DMS153 (cell line): ENCODE measurements around the gene EPS8.
A peak's percentile ranks its signal among the peaks of the same experiment; 100 is the strongest.
"Not testable (repeated sequence)": the region's sequence is repeated elsewhere in the genome, so short reads cannot be mapped to it uniquely, and the experiment has no call there.

ENCODE experiments used
- DNase-seq: peaks from one replicate; lab custom pipeline; 2025; lab: John Stamatoyannopoulos, UW

Gene EPS8

DNA sequence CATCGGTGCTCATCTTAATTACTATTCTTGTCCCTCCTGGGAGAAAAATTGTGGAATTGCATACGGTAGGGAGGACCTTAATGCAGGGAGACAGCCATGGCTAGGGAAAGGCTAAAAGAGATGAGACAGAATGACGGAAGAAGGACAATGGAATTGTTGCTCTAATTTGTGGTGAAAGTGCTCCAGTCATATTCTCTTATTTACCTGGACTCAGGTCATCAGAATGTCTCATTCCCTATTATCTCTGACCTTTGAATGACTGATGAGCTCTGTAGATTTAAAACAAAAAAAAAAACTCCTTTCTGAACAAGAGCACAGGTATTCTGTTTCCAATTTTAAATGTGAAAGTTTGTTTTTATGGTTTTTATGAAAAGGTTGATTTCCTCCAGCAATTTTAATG, 8.6 kb upstream of the EPS8 start:
- DNase-seq: no peak

DNA sequence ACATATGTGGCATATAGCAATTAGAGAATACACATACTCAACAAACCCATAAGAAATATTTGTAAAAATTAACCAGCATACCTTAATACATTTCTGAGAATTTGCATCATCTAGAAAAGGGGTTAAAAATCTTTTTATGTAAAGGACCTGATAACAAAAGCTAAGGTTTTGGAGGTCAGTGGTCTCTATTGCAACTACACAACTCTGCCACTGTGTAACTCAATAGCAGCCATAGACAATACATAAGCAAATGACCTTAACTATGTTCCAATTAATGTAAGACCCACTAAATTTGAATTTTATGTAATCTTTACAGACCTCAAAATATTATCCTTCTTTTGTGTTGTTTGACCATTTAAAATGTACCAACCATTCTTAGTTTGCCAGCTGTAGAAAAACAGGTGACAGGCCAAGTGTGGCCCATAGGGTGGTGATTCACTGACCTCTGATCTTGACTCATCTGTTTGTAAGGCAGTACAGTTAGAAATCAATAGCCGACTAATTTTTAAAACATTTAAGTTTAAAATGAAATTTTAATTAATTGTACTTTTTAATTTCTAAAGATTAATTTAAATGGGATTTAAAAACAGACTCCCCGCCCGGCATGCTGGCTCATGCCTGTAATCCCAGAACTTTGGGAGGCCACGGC, 7.4 kb upstream of the EPS8 start:
- no peak for DNase-seq

DNA sequence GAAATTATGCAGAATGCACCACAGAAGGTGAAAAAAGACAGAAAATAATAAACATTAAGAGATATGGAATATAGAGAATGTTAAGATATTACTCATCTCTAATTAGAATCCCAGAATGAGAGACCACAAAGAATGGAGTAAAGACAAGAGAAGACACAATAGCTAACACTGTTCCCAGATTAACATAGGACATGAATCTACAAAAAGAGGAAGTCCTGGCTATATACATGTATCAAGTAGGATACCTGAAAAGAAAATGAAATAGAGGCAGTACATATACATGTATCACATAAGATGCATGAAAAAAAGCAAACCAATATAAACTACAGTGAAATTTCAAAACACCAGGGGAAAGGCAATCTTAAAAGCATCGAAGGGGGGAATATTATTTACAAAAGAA, 5.6 kb upstream of the EPS8 start:
- DNase-seq: no peak

DNA sequence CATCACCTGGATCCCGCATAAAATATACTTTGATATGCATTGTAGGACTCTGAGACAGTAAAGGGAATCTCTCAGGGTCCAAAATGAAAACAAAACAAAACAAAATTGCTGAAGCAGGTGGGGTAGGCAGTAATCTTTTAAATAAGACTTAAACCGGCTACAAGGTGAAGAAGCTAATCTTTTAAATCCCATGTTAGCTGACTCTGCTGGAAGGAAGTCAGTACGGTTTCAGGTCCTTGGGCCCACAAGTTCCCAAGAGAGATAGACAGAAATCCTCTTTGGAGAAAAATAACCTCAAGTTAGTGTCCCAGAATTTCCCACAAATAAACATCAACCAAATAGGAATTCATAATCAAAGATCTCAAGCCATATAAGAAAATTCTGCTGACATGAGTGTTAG, 5.0 kb upstream of the EPS8 start:
- no peak for DNase-seq

DNA sequence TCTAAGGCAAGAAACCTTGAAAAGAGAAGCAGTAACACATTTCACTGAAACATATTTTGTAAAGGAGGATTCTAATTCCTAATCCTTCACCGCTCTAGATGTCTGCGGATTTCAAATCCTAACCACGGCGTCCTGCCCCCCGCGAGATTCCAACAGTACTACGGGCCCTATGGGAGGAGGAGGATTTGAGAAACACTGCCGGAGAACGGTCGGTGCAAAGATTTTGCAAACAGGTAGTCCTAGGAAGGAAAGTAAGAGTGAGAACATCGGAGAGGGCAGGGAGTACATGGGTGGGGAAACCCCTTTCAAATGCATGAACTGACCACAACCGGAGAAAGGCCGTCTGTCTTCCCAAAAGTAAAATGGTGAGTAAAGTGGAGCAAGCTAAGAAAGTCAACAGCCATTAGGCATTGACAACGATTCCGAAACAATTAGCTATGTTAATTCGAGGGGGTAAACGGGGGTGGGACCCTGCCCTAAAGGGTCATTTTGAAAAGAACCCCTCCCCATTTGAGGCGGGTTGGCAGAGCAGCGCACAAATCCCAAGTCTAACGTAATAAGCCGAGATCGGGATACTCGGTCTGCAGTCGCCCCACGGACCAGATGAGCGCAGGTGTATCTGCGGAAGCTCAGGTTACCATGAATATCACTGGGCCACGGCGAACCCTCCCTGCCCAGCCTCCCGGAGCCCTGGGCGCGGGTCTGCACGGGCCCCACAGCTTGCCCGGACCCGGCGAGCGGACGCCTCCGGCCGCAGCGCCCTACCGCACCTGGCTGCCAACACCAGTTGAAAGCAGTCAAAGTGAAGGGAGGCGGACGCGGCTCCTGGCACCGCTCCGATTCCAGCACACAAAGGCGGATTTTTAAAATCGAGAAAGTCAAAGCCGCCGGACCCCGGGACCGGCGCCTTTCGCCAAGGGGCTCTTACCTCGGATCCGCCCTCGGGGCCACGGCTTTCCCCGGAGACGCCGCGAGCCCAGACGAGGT, 662 bp downstream of the EPS8 start:
- DNase-seq: peak; percentile 38

DNA sequence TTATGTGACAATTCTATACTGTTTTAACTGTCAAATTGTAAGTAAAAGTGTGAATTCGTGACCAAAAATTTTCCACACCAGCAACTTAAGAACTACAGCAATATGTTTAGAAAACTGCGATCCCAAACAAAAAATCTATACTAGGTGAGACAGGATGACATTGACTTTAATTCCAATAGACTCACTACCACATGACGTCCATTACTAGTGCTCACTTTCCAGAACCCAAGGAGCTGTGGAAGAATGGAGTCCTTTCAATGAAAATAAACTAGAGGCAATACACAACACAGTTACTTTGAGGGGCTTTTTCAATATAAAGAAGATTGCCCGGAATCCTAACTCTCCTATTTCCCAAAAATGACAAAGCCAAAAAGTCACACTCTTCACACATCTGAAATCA, 1.4 kb downstream of the EPS8 start:
- no peak for DNase-seq

DNA sequence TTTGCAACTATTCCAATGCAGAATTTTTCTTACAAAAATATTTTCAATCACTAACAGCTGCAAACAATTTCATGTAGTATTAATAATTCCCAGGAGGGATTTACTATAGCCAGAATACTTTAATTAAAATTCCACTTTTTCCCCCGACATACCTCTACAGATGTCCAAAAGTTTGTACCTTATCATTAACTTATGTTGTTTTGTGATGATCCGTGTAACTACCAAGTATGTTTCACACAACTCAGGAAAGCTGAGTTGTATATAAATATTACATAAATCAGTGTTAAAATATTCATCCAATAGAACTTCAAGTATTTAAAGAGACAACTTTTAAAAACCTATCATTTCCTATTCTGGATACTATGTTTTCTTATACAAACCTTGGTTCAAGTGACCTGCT, 2.4 kb downstream of the EPS8 start:
- no peak for DNase-seq

DNA sequence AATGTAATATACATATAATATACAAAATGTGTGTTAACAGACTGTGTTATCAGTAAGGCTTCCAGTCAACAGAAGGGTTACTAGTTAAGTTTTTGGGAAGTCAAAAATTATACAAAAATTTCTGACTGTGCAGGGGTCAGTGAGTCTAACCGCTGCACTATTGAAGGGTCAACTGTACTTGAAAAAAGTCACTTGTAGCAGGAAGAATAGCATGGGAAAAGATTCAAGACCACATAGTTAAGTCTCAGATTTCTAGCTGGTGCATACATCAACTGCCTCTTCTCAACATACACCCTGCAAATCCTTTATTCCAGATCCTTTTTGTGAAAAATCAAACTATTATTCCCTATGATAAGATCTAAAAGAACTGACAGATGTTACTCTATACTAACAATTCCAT, 5.9 kb downstream of the EPS8 start:
- DNase-seq: no peak

DNA sequence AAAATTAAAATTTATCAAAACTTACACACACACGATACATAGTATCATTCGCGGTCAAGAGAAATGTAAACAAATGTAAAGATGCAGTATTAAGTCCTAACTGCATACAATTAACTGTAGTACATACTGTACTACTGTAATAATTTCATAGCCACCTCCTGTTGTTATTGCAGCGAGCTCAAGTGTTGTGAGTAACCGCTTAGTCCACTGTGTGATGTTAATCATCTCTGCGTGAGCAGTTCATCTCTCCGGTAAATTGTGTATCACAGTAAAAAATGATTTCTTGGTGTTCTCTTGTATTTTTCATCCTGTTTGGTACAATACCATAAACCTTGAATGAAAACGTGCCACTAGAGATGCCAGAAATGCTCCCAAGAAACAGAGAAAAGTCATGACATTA, 6.5 kb downstream of the EPS8 start:
- no peak for DNase-seq

DNA sequence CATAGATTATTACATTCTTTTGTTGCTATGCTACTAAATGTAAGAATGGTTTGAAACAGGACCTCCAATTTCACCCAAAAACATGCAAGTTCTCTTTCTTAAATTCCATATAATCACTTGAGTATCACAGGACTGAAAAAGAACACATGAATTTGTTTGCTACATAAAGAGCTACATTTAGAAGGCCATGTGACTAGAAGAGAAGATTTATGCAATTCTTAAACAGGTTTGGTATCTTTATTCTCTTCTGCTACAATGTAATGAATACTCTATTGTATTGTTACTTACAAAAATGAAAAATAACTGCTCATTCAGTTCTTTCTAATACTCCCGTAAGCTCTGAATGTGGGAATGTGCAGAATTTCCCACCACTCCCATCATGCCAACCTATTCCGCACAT, 9.3 kb downstream of the EPS8 start:
- DNase-seq: no peak

DNA sequence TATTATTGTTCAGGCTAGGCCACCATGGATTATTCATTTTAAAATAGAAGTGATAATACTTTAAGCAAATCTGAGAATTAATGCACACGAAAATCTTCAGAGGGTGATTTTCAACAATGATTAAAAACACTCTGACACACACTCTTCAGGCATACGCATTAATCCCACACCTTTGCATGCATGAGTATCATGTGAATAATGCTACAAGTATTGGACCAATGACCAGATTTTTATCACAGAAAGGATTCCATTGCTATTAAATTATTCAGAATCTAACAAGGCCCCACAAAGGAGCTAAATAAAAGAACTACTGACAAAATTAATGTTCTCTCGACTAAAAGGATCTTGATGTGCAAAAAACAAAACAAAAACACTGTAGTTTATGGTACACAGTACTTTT, 11.1 kb downstream of the EPS8 start:
- no peak for DNase-seq

DNA sequence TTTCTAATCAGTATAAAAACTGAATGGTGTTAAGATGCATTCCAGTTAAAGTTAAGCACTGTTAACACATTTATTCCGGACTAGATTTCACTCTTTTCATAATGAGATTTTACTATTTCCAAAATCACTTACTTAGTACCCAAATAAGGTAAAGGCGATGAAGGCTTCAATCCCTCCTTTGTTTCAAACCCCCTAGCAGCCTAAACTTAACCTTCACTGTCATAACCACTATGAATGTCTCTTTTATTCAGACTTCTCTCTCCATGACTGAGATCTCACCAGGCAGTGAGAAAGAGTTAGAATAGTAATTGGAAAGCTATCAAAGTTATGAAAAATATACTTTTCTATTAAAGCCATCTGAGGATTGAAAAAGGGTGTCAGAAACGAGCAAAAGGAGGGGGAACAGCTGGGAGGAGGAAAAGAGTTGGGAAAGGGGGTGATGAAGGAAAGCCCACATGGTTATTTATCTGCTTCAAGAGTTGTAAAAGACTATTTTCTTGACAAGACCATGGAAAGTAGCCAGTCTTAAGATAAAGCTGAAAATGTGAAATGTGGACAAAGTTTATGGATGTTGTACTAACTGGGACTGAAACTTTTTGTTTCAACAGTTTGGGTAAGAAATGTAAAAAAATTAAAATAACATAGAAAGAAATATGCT, 11.7 kb downstream of the EPS8 start:
- DNase-seq: no peak

DNA sequence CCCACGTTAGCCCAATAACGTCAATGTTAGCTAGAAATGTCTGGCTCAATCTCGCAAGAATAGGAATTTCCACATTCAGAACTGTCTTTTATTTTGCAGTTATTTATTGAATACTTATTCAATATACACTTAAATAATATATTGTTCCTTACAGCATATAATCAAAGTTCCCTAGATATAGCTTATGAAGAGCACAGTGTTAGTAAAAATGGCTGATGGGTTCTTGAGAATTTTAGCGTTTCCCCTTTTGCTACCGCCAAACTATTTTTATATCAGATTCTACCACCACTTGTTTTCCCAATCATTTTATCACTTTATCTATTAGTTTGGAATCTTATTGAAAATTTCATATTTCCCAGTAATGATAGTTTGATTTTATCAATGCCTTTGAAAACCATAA, 12.7 kb downstream of the EPS8 start:
- DNase-seq: no peak

DNA sequence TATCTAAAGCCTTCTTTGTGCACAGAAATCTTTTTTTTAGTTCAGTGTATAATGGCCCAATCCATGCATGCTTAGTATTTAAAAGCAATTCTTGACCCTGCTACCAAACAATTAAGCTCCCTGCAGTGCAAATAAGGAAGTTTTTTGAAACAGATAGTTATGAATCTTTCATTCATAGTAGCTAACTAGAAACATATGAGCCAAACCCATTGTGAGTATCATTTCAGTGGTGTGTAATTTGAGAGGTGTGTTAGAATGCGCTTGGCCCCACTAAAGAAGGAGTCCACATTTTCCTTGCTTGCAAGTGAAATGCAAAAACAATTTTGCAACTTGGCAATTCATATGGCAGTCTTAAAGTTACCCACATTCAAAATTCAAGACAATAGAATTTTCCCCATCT, 14.4 kb downstream of the EPS8 start:
- DNase-seq: no peak

DNA sequence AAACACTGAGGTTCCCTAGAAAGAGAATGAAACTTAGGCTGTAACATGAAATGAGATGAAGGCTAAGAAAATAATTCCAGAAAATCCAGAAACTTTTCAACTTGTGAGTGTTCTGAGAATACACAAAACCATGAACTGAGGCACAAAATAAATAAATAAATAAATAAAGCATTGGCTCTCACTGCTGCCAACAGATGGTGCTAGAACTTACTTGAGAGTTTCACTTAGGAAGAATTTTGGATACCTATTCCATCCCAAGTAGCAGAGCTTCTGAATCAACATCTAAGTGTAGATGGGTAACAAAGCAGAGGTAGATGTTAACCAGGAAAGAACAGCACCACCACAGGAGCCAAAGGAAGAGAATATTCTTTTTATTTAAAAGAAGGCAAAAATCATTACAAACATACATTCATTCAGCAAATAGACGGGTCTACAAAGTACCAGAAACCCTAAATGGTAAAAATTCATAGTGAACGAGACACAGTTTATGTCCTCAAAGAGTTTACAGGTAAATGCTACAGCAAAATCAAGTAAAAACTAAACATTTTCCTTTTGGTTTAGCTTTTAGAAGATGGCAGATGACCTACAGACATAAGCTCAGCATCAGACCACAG, 16.7 kb downstream of the EPS8 start:
- DNase-seq: no peak

DNA sequence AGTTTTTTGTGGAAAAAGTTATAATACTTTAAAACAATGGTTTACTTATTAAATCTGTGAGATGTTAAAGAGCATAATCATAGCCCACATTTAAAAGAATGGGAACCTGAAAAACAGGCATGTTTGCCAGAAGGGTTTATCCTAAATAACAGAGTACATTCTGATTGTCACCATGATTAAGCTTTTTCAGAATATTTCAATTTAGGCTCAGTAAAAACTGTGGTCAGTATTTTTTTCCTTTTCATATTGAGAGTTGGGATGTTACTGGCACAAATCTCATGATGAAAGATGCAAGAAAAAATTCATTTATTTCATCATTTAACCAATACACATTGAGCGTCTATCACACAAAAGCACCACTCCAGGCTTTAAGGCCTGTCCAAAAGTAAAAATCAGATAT, 18.6 kb downstream of the EPS8 start:
- DNase-seq: no peak

DNA sequence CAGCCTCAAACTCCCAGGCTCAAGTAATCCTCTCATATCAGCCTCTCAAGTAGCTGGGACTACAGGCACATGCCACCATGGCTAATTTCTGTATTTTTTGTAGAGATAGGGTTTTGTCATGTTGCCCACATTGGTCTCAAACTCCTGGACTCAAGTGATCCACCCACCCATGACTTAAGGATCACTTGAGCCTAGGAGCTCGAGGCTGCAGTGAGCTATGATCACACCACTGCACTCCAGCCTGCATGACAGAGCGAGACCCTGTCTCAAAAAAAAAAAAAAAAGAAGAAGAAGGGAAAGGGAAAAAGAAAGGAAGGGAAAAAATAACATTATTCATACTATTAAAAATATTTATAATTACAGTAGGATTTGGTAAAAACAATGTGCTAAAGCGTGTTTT, 19.2 kb downstream of the EPS8 start:
- DNase-seq: no peak

DNA sequence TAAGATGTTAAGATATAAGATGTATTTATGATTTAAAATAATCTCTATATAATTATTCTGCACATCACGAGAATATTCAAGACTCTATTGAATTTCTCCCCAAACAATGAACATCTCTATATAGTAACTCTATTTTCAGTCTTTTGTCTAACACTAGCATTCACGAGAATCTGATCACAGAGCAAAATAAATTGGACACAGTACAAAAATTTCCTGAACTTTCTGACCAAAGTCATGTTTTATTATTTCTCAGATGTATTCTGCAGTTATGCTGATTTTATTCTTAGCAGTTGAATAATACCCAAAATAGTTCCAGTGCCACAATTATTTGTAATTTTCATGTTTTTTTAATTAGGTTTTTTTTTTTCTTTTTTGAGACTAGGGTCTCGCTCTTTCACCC, 19.6 kb downstream of the EPS8 start:
- DNase-seq: no peak

DNA sequence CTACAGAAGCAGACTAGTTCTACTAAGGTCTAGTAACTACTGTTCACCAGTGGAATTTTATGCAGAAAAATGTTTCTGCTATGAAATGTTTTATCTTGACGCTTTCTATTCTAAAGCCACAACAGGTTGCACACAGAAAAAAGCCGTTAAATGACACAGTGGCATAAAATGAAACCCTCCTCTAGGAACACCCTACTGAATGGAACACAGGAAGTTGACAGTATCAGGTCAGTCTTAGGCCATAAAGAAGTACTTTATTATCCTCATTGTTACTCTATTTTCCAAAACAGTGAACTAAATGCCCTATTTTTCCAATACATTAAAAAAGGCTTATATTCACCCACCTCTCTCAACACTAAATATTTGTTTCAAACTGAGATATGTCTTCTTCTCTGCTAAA, 21.9 kb downstream of the EPS8 start:
- peak; percentile 22 for DNase-seq

DNA sequence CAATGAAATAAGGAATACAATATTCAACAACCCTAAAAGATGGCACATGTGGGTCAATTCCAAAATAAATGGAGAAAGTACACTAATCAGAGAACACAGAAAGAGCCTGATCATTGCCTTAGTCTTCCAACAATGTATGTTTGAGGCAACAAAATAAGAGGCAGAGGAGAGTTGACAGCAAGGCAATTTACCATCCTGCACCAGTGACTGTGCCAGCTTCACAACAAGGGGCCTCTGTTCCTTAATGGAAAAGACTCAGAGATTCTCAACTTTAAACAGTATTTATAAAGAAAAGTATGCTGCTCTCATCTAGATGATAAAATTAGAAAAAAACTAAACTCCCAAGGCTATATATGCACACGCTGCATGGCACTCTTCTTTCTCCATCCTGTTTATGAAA, 25.9 kb downstream of the EPS8 start:
- DNase-seq: no peak

DNA sequence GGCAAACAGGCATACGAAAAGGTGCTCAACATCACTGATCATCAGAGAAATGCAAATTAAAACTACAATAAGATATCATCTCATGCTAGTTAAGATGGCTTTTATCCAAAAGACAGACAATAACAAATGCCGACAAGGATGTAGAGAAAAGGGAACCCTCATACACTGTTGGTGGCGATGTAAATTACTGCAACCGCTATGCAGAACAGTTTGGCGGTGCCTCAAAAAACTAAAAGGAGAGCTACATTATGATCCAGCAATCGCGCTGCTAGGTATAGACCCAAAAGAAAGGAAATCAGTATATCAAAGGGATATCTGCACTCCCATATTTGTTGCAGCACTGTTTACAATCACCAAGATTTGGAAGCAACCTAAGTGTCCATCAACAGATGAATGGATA, 27.0 kb downstream of the EPS8 start:
- DNase-seq: not testable (repeated sequence)

DNA sequence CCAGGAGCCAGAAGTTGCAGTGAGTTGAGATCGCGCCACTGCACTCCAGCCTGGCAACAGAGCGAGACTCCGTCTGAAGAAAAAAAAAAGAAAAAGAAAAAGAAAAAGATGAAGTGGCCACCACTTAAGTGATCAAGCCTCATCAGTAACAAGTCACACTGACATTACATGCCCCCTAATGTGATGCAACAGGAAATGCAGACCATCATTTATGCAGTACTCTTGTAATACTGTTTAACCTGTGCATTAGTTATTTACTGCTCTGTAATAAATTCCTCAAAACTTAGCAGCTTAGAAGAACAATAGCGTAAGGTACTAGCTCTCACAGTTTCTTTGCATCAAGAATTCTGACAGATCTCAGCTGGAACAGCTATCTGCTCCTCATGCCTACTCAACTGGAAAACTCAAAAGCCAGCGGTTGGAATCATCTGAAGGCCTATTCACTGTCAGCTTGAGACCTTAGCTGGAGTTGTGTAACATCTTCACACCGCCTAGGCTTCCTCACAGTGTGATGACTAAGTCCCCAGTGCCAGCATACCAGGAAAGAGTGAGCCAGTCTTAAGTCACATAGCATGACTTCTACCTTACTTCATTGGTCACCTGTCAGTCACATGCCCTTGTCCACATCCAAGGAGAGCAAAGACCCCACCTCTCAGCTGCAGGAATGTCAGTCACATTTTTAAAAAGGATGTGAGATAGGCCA, 31.5 kb downstream of the EPS8 start:
- DNase-seq: no peak
